ENCODE measurements around the gene CHIC2. TPM values are rescaled to one million over a fixed set of nuclear protein-coding genes. Genes with fewer than 3 reads are reported as not detected.

The CHIC2 gene
- total RNA-seq, 3 donors from 2014 or later = 22.6 to 27.5 (median 22.9) TPM

- Histone ChIP-seq H3K9me3 (no peaks in the 10 kb centered on the region), H3K36me3 (ENCODE audit: low read depth) (no peaks in the 10 kb centered on the region), H3K4me1 (ENCODE audit: low read depth) (no peaks in the 10 kb centered on the region), H3K4me3 (no peak overlapping the region)
- intact Hi-C loops (cut with DNase I, micrococcal nuclease) = no loop called here
- TF ChIP-seq CTCF (IDR thresholded peaks at IDR 0.05) = no peak
- no peak for ATAC-seq
- no peak for DNase-seq
Observed at GRCh38 chr4:53994382-53995102, 69.9 kb downstream of the CHIC2 start.

GRCh38 chr4:53992785-53993184 lies 71.6 kb downstream of the CHIC2 start:
- Histone ChIP-seq H3K4me1 (ENCODE audit: low read depth) (no peaks in the 10 kb centered on the region), H3K36me3 (ENCODE audit: low read depth) (no peaks in the 10 kb centered on the region), H3K9me3 (no peaks in the 10 kb centered on the region), H3K4me3 (no peak overlapping the region)
- DNase-seq = no peak
- ATAC-seq = no peak
- TF ChIP-seq CTCF (IDR thresholded peaks at IDR 0.05) = no peak
- intact Hi-C loops (cut with DNase I, micrococcal nuclease) = no loop called here

GRCh38 chr4:53991821-53992220 lies 72.6 kb downstream of the CHIC2 start:
- DNase-seq = no peak
- intact Hi-C loops (cut with DNase I, micrococcal nuclease) = no loop called here
- no peak for TF ChIP-seq CTCF (IDR thresholded peaks at IDR 0.05)

GRCh38 chr4:53990641-53991040 lies 73.8 kb downstream of the CHIC2 start:
- H3K4me1 ChIP-seq (ENCODE audit: low read depth) = no peaks in the 10 kb centered on the region
- no peak for DNase-seq
- H3K9me3 ChIP-seq = no peaks in the 10 kb centered on the region
- no peaks in the 10 kb centered on the region for H3K36me3 ChIP-seq (ENCODE audit: low read depth)
- ATAC-seq = no peak
- no peak overlapping the region for H3K4me3 ChIP-seq
- no peak for TF ChIP-seq CTCF (IDR thresholded peaks at IDR 0.05)
- intact Hi-C loops (cut with DNase I, micrococcal nuclease) = no loop called here

More at GRCh38 chr4:53991821-53992220, 72.6 kb downstream of the CHIC2 start:
- Histone ChIP-seq H3K4me1 (ENCODE audit: low read depth) (no peaks in the 10 kb centered on the region), H3K4me3 (no peak overlapping the region), H3K36me3 (ENCODE audit: low read depth) (no peaks in the 10 kb centered on the region), H3K9me3 (no peaks in the 10 kb centered on the region)
- ATAC-seq = no peak

- no peak for DNase-seq
- intact Hi-C loops (cut with DNase I, micrococcal nuclease) = no loop called here
Observed at GRCh38 chr4:53987761-53988171, 76.6 kb downstream of the CHIC2 start.

More at GRCh38 chr4:53987761-53988171, 76.6 kb downstream of the CHIC2 start:
- H3K36me3 ChIP-seq (ENCODE audit: low read depth) = no peaks in the 10 kb centered on the region
- ATAC-seq = peak; percentile 55
- no peaks in the 10 kb centered on the region for H3K9me3 ChIP-seq
- H3K4me3 ChIP-seq = no peak overlapping the region
- H3K4me1 ChIP-seq (ENCODE audit: low read depth) = no peaks in the 10 kb centered on the region
- TF ChIP-seq CTCF (IDR thresholded peaks at IDR 0.05) = no peak
